HG03439 (cell line): ENCODE data around the gene WAC.
"Not testable (repeated sequence)": the region's sequence is repeated elsewhere in the genome, so short reads cannot be mapped to it uniquely, and the experiment has no call there.

ENCODE experiments used
- ATAC-seq: cut with Tn5 transposase; IDR thresholded peaks from one replicate; pipeline ENCODE4 v1.9.1; 2021; ENCODE audit warnings: mild to moderate bottlenecking, moderate library complexity; ENCODE audit not compliant: unreplicated experiment

Gene WAC

GRCh38 chr10:28604567-28605536 lies 71.9 kb downstream of the WAC start:
- ATAC-seq = no peak

- ATAC-seq = no peak
Measured at GRCh38 chr10:28606568-28606967, 73.7 kb downstream of the WAC start.

- not testable (repeated sequence) for ATAC-seq
Measured at GRCh38 chr10:28609636-28610035, 76.7 kb downstream of the WAC start.

GRCh38 chr10:28612877-28613276 lies 80.0 kb downstream of the WAC start:
- ATAC-seq = no peak

- no peak for ATAC-seq
Measured at GRCh38 chr10:28616514-28616913, 83.6 kb downstream of the WAC start.

GRCh38 chr10:28619455-28619854 lies 86.5 kb downstream of the WAC start:
- no peak for ATAC-seq

GRCh38 chr10:28620251-28620650 lies 87.3 kb downstream of the WAC start:
- no peak for ATAC-seq

GRCh38 chr10:28623483-28623882 lies 90.6 kb downstream of the WAC start:
- no peak for ATAC-seq

- ATAC-seq = no peak
Measured at GRCh38 chr10:28624351-28624750, 91.4 kb downstream of the WAC start.

- no peak for ATAC-seq
Measured at GRCh38 chr10:28627102-28627501, 94.2 kb downstream of the WAC start.

- peak; percentile 76 for ATAC-seq
Measured at GRCh38 chr10:28628184-28628893, 95.4 kb downstream of the WAC start.

GRCh38 chr10:28631896-28632583 lies 99.1 kb downstream of the WAC start:
- no peak for ATAC-seq

GRCh38 chr10:28632584-28632945 lies 99.6 kb downstream of the WAC start:
- no peak for ATAC-seq

- no peak for ATAC-seq
Measured at GRCh38 chr10:28633750-28634149, 100.8 kb downstream of the WAC start.

GRCh38 chr10:28637346-28637745 lies 104.4 kb downstream of the WAC start:
- ATAC-seq = no peak

- no peak for ATAC-seq
Measured at GRCh38 chr10:28638392-28638791, 105.5 kb downstream of the WAC start.

GRCh38 chr10:28640551-28640950 lies 107.6 kb downstream of the WAC start:
- ATAC-seq = no peak

GRCh38 chr10:28644647-28645046 lies 111.7 kb downstream of the WAC start:
- no peak for ATAC-seq

GRCh38 chr10:28652106-28652505 lies 119.2 kb downstream of the WAC start:
- no peak for ATAC-seq

GRCh38 chr10:28652703-28653102 lies 119.8 kb downstream of the WAC start:
- ATAC-seq = no peak

GRCh38 chr10:28658824-28659223 lies 125.9 kb downstream of the WAC start:
- ATAC-seq = not testable (repeated sequence)
